ENCODE results near the gene RNASEH2A. TPM values are rescaled to one million over a fixed set of nuclear protein-coding genes. Genes with fewer than 3 reads are reported as not detected.

The RNASEH2A gene
- polyA plus RNA-seq (12.7 to 32.5 TPM (median 19.7 TPM) in 3 replicates), polyA minus RNA-seq (12.2 to 23.4 TPM (median 19.4 TPM) in 3 replicates)
- 7.9 TPM for polyA plus RNA-seq (2011; ENCODE audit: low read depth)
- polyA plus RNA-seq (2011; cell fraction: cytosol; rRNA removed): 6.9 and 11.9 TPM in 2 replicates
- 9.2 and 9.7 TPM in 2 replicates for polyA plus RNA-seq (2011; cell fraction: nucleus; rRNA removed)
- polyA plus RNA-seq (2012; ENCODE audit: low replicate concordance): 5.0 and 21.3 TPM in 2 replicates
- polyA minus RNA-seq (2011; cell fraction: cytosol; rRNA and poly(A)+ RNA removed): 43.7 TPM
- 3.6 and 5.5 TPM in 2 replicates for polyA minus RNA-seq (2011; cell fraction: nucleus; rRNA and poly(A)+ RNA removed)

DNA sequence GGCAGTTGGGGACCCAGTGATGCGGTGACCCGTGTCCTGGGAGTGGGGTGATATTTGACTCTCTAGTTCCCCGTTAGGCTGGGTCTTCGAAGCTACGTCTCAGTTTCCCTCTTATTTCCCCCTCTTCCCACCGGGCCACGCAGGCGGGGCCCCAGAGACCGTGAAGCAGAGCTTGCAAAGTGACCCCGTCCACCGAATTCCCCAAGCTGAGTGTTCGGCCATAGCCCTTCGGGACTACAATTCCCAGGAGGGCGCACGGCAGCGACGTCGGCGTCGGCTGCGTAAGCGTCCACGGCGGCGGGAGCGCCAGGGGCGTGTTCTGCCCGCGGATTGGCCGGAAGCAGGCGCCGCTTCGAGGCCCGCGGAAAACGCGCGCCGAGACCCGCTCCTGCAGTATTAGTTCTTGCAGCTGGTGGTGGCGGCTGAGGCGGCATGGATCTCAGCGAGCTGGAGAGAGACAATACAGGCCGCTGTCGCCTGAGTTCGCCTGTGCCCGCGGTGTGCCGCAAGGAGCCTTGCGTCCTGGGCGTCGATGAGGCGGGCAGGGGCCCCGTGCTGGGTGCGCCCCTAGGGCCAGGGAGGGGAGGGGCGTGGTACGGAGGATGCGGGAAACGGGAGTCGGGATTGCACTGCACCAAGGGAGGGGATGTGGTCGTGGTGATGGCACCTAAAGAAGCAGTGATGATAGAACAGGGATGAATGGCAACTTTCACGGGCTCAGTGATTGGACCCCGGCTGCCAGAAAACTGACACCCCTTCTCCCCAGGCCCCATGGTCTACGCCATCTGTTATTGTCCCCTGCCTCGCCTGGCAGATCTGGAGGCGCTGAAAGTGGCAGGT, at the start of gene RNASEH2A:
TSS of gene RNASEH2A (plus strand) at position 343 of the 840 bp plus-strand sequence. CDS start at position 433, 90 bp downstream.
- dilution Hi-C loops (cut with MboI; ENCODE audit: extremely low pct_ligation_motif_present, low sequenced_read_pairs): no loop called here
- peak within 1 kb of the TSS; percentile 81 to 90 (median 87) for H3K4me3 ChIP-seq (ENCODE audit: control insufficient read depth in 2 of 3, extremely low read depth in 1 of 3, insufficient read depth in 2 of 3, low read depth in 1 of 3, low read length in 3 of 3)
- no peaks in the 10 kb centered on the region for H3K9me3 ChIP-seq (ENCODE audit: control insufficient read depth, low read depth, low read length)
- peak within 1 kb of the TSS; percentile 81 for H3K9ac ChIP-seq (ENCODE audit: control insufficient read depth, extremely low read depth, insufficient read depth, low read length)
- FAIRE-seq (peak; percentile 36), DNase-seq (ENCODE audit: low read depth, low spot score) (no peak)
- peaks cover 8% of the 10 kb centered on the region for H3K79me2 ChIP-seq (ENCODE audit: control insufficient read depth, insufficient read depth, low read length)
- peaks cover 0 to 3% of the 10 kb centered on the region in 2 experiments for H3K36me3 ChIP-seq (ENCODE audit: control insufficient read depth in 2 of 2, extremely low read depth in 1 of 2, insufficient read depth in 2 of 2, low read length in 2 of 2)
- H3K4me2 ChIP-seq (ENCODE audit: control insufficient read depth, extremely low read depth, insufficient read depth, low read depth, low read length): peak within 1 kb of the TSS; percentile 98
- no peaks in the 10 kb centered on the region for H4K20me1 ChIP-seq (ENCODE audit: control insufficient read depth, extremely low read depth, insufficient read depth, low read length)
- H3K9me1 ChIP-seq (ENCODE audit: control insufficient read depth, extremely low read depth, insufficient read depth, low read length): no peaks in the 10 kb centered on the region
- peaks cover 21% of the 10 kb centered on the region for H3K4me1 ChIP-seq (ENCODE audit: control insufficient read depth, extremely low read depth, insufficient read depth, low read length)
- H2AFZ ChIP-seq (ENCODE audit: control insufficient read depth, low read length): peak within 1 kb of the TSS; percentile 98
- no peaks in the 10 kb centered on the region for H3K27me3 ChIP-seq (ENCODE audit: control insufficient read depth, extremely low read depth, insufficient read depth, low read length)
- TF ChIP-seq, protein P1, sequence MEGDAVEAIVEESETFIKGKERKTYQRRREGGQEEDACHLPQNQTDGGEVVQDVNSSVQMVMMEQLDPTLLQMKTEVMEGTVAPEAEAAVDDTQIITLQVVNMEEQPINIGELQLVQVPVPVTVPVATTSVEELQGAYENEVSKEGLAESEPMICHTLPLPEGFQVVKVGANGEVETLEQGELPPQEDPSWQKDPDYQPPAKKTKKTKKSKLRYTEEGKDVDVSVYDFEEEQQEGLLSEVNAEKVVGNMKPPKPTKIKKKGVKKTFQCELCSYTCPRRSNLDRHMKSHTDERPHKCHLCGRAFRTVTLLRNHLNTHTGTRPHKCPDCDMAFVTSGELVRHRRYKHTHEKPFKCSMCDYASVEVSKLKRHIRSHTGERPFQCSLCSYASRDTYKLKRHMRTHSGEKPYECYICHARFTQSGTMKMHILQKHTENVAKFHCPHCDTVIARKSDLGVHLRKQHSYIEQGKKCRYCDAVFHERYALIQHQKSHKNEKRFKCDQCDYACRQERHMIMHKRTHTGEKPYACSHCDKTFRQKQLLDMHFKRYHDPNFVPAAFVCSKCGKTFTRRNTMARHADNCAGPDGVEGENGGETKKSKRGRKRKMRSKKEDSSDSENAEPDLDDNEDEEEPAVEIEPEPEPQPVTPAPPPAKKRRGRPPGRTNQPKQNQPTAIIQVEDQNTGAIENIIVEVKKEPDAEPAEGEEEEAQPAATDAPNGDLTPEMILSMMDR (optimal IDR thresholded peaks at IDR 0.05 in 1 of 3, IDR thresholded peaks at IDR 0.05 in 1 of 3, conservative IDR thresholded peaks at IDR 0.05 in 1 of 3; ENCODE audit: extremely low read depth in 1 of 3, insufficient read depth in 2 of 3, low read length in 3 of 3): peak in 1 of 3 experiments; percentile 2
- TF ChIP-seq EZH2 (IDR thresholded peaks at IDR 0.05; ENCODE audit: low read length): no peak
- H3K27ac ChIP-seq (ENCODE audit: control insufficient read depth, insufficient read depth, low read length): peak within 1 kb of the TSS; percentile 48

DNA sequence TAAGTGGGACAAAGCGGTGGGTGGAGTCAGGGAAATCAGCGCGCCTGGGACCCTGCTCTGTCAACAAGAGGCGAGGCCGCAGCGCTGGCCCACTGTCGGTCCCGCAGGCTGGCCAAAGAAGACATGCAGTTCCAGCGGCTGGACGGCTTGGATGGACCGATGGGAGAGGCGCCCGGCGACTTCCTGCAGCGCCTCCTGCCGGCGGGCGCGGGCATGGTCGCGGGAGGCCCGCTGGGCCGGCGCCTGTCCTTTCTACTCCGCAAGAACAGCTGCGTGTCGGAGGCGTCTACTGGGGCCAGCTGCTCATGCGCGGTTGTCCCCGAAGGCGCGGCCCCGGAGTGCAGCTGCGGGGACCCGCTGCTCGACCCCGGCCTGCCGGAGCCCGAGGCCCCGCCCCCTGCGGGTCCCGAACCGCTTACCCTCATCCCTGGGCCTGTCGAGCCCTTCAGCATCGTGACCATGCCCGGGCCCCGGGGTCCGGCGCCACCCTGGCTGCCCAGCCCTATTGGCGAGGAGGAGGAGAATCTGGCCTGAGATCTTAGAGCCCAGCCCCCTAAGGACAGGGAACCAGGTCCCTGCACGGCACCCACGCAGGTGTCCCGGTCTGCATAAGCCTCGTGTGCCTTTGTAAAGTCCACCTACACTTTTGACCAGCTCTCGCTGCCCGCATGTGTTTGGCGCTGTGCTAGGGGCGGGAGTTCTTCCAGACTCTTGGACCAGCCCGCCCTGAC, 48.7 kb upstream of the RNASEH2A start:
- no peaks in the 10 kb centered on the region for H3K9me1 ChIP-seq (ENCODE audit: control insufficient read depth, extremely low read depth, insufficient read depth, low read length)
- no peak for TF ChIP-seq EZH2 (IDR thresholded peaks at IDR 0.05; ENCODE audit: low read length)
- TF ChIP-seq, protein P1 (optimal IDR thresholded peaks at IDR 0.05 in 1 of 3, IDR thresholded peaks at IDR 0.05 in 1 of 3, conservative IDR thresholded peaks at IDR 0.05 in 1 of 3; ENCODE audit: extremely low read depth in 1 of 3, insufficient read depth in 2 of 3, low read length in 3 of 3): peak; percentile 83 to 97 (median 84)
- H3K9me3 ChIP-seq (ENCODE audit: control insufficient read depth, low read depth, low read length): no peaks in the 10 kb centered on the region
- FAIRE-seq: no peak
- H3K9ac ChIP-seq (ENCODE audit: control insufficient read depth, extremely low read depth, insufficient read depth, low read length): peak overlapping the region; percentile 33
- peak overlapping the region in 2 of 3 experiments; percentile 12 to 16 for H3K4me3 ChIP-seq (ENCODE audit: control insufficient read depth in 2 of 3, extremely low read depth in 1 of 3, insufficient read depth in 2 of 3, low read depth in 1 of 3, low read length in 3 of 3)
- H3K4me1 ChIP-seq (ENCODE audit: control insufficient read depth, extremely low read depth, insufficient read depth, low read length): no peaks in the 10 kb centered on the region
- H3K36me3 ChIP-seq (ENCODE audit: control insufficient read depth in 2 of 2, extremely low read depth in 1 of 2, insufficient read depth in 2 of 2, low read length in 2 of 2): peaks cover 0 to 4% of the 10 kb centered on the region in 2 experiments
- H3K4me2 ChIP-seq (ENCODE audit: control insufficient read depth, extremely low read depth, insufficient read depth, low read depth, low read length): peak overlapping the region; percentile 37
- H2AFZ ChIP-seq (ENCODE audit: control insufficient read depth, low read length): peak overlapping the region; percentile 25
- no peaks in the 10 kb centered on the region for H4K20me1 ChIP-seq (ENCODE audit: control insufficient read depth, extremely low read depth, insufficient read depth, low read length)
- no peaks in the 10 kb centered on the region for H3K79me2 ChIP-seq (ENCODE audit: control insufficient read depth, insufficient read depth, low read length)
- H3K27me3 ChIP-seq (ENCODE audit: control insufficient read depth, extremely low read depth, insufficient read depth, low read length): no peaks in the 10 kb centered on the region
- no peak for DNase-seq (ENCODE audit: low read depth, low spot score)
- dilution Hi-C loops (cut with MboI; ENCODE audit: extremely low pct_ligation_motif_present, low sequenced_read_pairs): no loop called here
- no peak overlapping the region for H3K27ac ChIP-seq (ENCODE audit: control insufficient read depth, insufficient read depth, low read length)
